GM12875 (cell line): ENCODE data around the gene TCP1.

Source experiments
- H3K4me3 ChIP-seq: one replicate; pipeline ENCODE4 v1.5.1; 2011; ENCODE audit warnings: low read depth, low read length, control low read depth
- CTCF ChIP-seq: IDR thresholded peaks from 2 replicates; pipeline ENCODE4 v1.5.1; 2011; ENCODE audit warnings: low read depth, mild to moderate bottlenecking, control low read depth, inconsistent platforms, low read length, moderate library complexity, borderline replicate concordance; ENCODE audit not compliant: insufficient read depth

The TCP1 gene

GRCh38 chr6:159789377-159790148, at the start of gene TCP1:
TCP1 (minus strand) TSS chr6:159789602; CDS start chr6:159789468, 134 bp downstream.
- H3K4me3 ChIP-seq: peak within 1 kb of the TSS; percentile 67

DNA sequence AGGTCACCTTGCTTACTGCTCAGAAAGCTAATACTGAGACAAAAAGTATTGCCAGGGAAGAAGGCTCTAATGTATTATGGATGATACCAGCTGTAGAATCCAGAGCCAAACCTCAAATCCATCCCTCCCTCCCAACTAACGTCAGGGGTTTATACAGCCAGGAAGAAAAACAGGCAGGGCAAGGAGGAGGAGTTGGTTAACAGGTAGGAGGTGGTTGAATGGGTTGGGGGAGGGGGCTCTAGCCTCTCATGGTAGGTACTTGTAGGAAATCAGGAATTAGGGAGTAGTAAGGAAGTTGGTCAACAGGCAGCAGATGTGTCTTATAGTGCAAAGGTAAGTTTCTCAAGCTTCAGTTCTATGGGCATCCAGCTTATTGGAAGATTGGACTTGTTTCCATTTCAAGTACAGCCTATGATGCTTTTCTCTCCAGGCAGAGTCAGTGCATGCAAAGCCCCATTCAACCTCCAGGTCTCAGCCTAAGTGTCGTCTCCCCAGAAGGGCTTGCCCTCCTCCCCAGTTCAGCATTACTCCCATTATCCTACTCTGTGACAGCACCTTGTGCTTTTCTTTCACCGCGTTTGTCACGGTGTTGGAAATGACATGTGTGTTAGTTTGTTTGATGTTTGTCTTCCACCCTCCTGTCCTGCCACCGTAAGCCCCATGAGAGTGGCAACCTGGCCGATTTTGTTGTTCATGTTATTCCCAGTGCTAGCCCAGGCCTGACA, 48.8 kb upstream of the TCP1 start:
- H3K4me3 ChIP-seq: no peak overlapping the region
- no peak for TF ChIP-seq CTCF

More at GRCh38 chr6:159789377-159790148, at the start of gene TCP1:
- TF ChIP-seq CTCF: no peak

DNA sequence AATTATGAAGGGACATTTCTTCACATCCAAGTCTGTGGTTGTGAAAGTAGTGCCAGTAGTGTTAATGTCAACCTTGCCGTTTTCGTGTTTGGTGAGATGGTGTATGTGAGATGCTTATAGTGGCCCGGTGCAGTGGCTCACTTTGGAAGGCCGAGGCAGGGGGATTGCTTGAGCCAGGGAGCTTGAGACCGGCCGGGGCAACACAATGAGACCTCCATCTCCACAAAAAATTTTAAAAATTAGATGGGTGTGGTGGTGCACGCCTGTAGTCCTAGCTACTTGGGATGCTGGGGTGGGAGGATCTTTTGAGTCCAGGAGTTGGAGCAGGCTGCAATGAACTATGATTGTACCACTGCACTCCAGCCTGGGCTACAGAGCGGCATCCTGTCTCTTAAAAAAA, 48.1 kb upstream of the TCP1 start:
- no peak for TF ChIP-seq CTCF
- H3K4me3 ChIP-seq: no peak overlapping the region

DNA sequence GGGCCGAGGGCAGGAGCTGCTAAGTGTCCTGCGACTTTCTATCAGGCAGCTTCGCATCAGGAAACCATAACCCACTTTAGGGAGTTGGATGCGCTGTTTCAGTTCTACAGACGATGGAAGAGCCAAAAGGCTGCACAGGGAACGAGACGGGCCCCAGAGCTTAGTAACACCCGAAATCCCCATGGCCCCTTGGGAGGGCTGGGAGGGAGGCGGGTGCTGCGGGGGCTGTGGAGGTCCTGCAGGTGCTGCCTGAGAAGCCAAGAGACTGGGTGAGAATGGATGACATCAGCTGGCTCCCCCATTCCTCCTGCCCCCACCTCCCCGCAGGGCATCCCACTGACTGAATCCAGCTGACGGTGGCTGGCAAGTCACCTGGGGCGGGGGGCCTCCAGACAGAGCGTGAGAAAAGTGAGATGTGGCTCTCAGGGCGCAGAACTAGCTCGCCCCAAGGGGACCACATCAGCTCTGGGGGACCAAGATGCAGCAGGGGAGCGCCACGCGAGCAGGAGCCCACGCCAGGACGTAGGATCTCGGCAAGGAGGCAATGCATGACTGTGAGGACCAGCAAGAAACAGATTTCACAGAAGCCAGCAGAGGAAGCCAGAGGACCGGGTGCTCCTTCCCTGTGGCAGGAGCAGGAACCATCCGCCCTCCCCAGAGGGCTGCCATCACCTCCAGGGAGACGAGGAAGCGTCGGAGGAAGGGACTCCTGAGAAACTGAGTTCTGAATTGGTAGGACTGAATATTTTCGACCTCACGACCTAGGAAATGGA, 47.5 kb upstream of the TCP1 start:
- TF ChIP-seq CTCF: no peak
- no peak overlapping the region for H3K4me3 ChIP-seq

GRCh38 chr6:159833997-159834603, 44.7 kb upstream of the TCP1 start:
- no peak overlapping the region for H3K4me3 ChIP-seq
- TF ChIP-seq CTCF: no peak

- H3K4me3 ChIP-seq: no peak overlapping the region
- TF ChIP-seq CTCF: no peak
Measured at GRCh38 chr6:159833556-159833955, 44.2 kb upstream of the TCP1 start.
